K562 (cell line): ENCODE data around the gene DLX2. TPM values are rescaled to one million over a fixed set of nuclear protein-coding genes. Genes with fewer than 3 reads are reported as not detected.
A peak's percentile ranks its signal among the peaks of the same experiment; 100 is the strongest.

Experiments
- BCOR ChIP-seq: fragments of 450-650 bp; IDR thresholded peaks from 2 replicates; pipeline ENCODE4 v1.6.1; 2016
- CBFA2T3 ChIP-seq: fragments of 450-650 bp; IDR thresholded peaks from 2 replicates; pipeline ENCODE4 v1.6.1; 2017
- CBX5 ChIP-seq: IDR thresholded peaks from 2 replicates; pipeline ENCODE4 v1.6.1; 2014; ENCODE audit warnings: low read depth, borderline replicate concordance
- CCNT2 ChIP-seq: IDR thresholded peaks from 2 replicates; pipeline ENCODE4 v1.6.1; 2011; ENCODE audit warnings: borderline replicate concordance, low read depth, mild to moderate bottlenecking, moderate library complexity, mixed read lengths, low read length; ENCODE audit not compliant: insufficient read length; ENCODE audit errors: extremely low read depth
- DDX20 ChIP-seq: fragments of 450-650 bp; IDR thresholded peaks from 2 replicates; pipeline ENCODE4 v1.6.1; 2016; ENCODE audit warnings: missing genetic modification characterization, low read depth, mild to moderate bottlenecking, missing compliant biosample characterization, moderate library complexity
- DMBX1 ChIP-seq: fragments of 250-450 bp; sonication (Bioruptor Pico); IDR thresholded peaks from 2 replicates; pipeline ENCODE4 v1.8.0; 2022; ENCODE audit warnings: inconsistent platforms, mild to moderate bottlenecking, moderate library complexity, borderline replicate concordance
- JUND ChIP-seq, 2 experiments: IDR thresholded peaks; 2 replicates in 1 of 2; 3 replicates in 1 of 2; pipeline ENCODE4 v1.6.1; 2011; ENCODE audit warnings: borderline replicate concordance in 2 of 2, low read depth in 2 of 2, low read length in 2 of 2, improper control_type of control experiment in 1 of 2, missing biosample characterization in 1 of 2, missing genetic modification characterization in 1 of 2, missing genetic modification reagents in 1 of 2
- NFYB ChIP-seq: IDR thresholded peaks from 2 replicates; pipeline ENCODE4 v1.6.1; 2011; ENCODE audit warnings: mild to moderate bottlenecking, moderate library complexity; ENCODE audit not compliant: insufficient read length; ENCODE audit errors: extremely low read depth
- POLR2AphosphoS2 ChIP-seq: IDR thresholded peaks from 2 replicates; pipeline ENCODE4 v1.6.1; 2012; ENCODE audit warnings: low read length, improper control_type of control experiment
- SMAD2 ChIP-seq: fragments of 150-350 bp; IDR thresholded peaks from 2 replicates; pipeline ENCODE4 v1.6.1; 2014; ENCODE audit warnings: low read depth, mild to moderate bottlenecking, low read length
- SMARCC2 ChIP-seq: fragments of 450-650 bp; IDR thresholded peaks from 2 replicates; pipeline ENCODE4 v1.6.1; 2017; ENCODE audit warnings: antibody characterized with exemption, moderate library complexity, mild to moderate bottlenecking, low read depth
- SMARCE1 ChIP-seq: fragments of 450-650 bp; IDR thresholded peaks from 2 replicates; pipeline ENCODE4 v1.7.1; 2016; ENCODE audit warnings: mild to moderate bottlenecking
- SREBF2 ChIP-seq: sonication (generic); formaldehyde crosslinking; IDR thresholded peaks from 2 replicates; pipeline ENCODE4 v1.4.0; 2020; ENCODE audit warnings: mild to moderate bottlenecking, missing genetic modification reagents
- USF2 ChIP-seq: sonication (generic); formaldehyde crosslinking; IDR thresholded peaks from 2 replicates; pipeline ENCODE4 v1.5.0; 2020; ENCODE audit warnings: missing genetic modification reagents
- ZBTB5 ChIP-seq: fragments of 450-650 bp; IDR thresholded peaks from 2 replicates; pipeline ENCODE4 v1.6.1; 2017; ENCODE audit warnings: antibody characterized with exemption
- ZKSCAN8 ChIP-seq: fragments of 200-800 bp; sonication (Bioruptor generic); IDR thresholded peaks from 2 replicates; pipeline ENCODE4 v1.6.1; 2016; ENCODE audit warnings: missing genetic modification characterization, missing compliant biosample characterization
- ZNF592 ChIP-seq: fragments of 450-650 bp; IDR thresholded peaks from 2 replicates; pipeline ENCODE4 v1.6.1; 2017; ENCODE audit warnings: antibody characterized with exemption, mild to moderate bottlenecking
- ZNF75A ChIP-seq: fragments of 450-650 bp; formaldehyde crosslinking; IDR thresholded peaks from 2 replicates; pipeline ENCODE4 v1.4.0; 2020; ENCODE audit warnings: mild to moderate bottlenecking
- polyA plus RNA-seq, 8 experiments: library from polyadenylated mRNA; depleted of rRNA in 4 of 8; stranded (reverse) in 5 of 8; unstranded in 3 of 8; fragments of >200 nt; fragmentation: Nextera tagmentation in 2 of 8; fragmentation: Illumina TruSeq in 1 of 8; extraction: Ambion mirVana in 2 of 8; extraction: Trizol in 1 of 8; gene quantifications; 2 replicates each; pipeline versions ENCODE4 v1.2.1 to v1.2.3, GENCODE V29; 2011 to 2014; ENCODE audit warnings: inconsistent platforms in 1 of 8, missing spikeins in 1 of 8
- total RNA-seq, 7 experiments: library from RNA; depleted of rRNA in 6 of 7; stranded (reverse); fragments of >200 nt in 6 of 7; fragmentation: Illumina TruSeq in 2 of 7; extraction: Trizol in 2 of 7; gene quantifications; 2 replicates each; pipeline versions ENCODE4 v1.2.1 to v1.2.3, GENCODE V29; 2011 to 2021; ENCODE audit warnings: low replicate concordance in 1 of 7
- TF ChIP-seq, protein P1 (sequence below): fragments of 250-450 bp; sonication (Bioruptor Pico); IDR thresholded peaks from 2 replicates; pipeline ENCODE4 v1.9.0; 2021; ENCODE audit warnings: mild to moderate bottlenecking, inconsistent platforms

Gene DLX2
- total and polyA plus RNA-seq, 9 of the 15 experiments (the other 6 are each of a cell fraction or from before 2014, with no cell fraction given) = 0.14 to 4.3 (median 0.86) TPM

DNA sequence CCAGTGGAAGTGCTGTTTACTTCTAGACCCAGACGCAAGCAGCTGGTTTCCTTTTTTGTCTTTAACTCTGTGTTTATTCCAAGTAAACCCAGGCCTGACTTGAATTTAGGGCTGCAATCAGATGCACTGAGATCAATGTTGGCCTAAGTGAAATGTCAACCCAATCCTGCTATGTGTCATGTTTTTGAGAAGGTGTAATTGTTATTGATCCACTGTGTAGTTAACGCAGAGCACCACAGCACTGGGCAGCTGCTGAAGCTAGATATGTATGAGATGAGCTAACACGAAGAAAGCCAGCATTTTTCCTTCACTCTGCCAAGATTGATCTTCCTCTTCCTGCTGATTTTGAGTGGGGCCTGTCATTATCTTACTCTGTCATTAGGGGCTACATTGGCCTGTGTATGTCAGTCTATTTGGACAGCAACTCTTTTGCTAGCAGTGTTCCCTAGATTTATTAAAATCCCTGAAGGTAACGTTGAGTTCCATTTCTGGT, 36.3 kb downstream of the DLX2 start (continued):
- 0 out of 2 replicates have a peak, but pooled peaks have one; percentile 63 for TF ChIP-seq ZKSCAN8 (CRISPR knock-in tag)
- no peak for TF ChIP-seq BCOR
- TF ChIP-seq NFYB = no peak
- TF ChIP-seq ZNF75A (CRISPR knock-in tag) = no peak
- peak; percentile 33; the same call in 1 of the 2 replicates for TF ChIP-seq JUND (IDR thresholded peaks at IDR 0.05; ENCODE audit: borderline replicate concordance, low read depth, low read length)
- no peak for TF ChIP-seq JUND (tag; IDR thresholded peaks at IDR 0.05; ENCODE audit: borderline replicate concordance, low read depth, low read length)
- TF ChIP-seq CBFA2T3 = peak; percentile 81
- 0 out of 2 replicates have a peak, but pooled peaks have one; percentile 45 for TF ChIP-seq ZNF592
- TF ChIP-seq SMARCE1 = 0 out of 2 replicates have a peak, but pooled peaks have one; percentile 55
- TF ChIP-seq USF2 = no peak
- no peak for TF ChIP-seq DDX20 (tag)
- 0 out of 2 replicates have a peak, but pooled peaks have one; percentile 36 for TF ChIP-seq SMARCC2
- TF ChIP-seq SREBF2 (CRISPR knock-in tag) = no peak
- no peak for TF ChIP-seq POLR2AphosphoS2
- TF ChIP-seq, protein P1, sequence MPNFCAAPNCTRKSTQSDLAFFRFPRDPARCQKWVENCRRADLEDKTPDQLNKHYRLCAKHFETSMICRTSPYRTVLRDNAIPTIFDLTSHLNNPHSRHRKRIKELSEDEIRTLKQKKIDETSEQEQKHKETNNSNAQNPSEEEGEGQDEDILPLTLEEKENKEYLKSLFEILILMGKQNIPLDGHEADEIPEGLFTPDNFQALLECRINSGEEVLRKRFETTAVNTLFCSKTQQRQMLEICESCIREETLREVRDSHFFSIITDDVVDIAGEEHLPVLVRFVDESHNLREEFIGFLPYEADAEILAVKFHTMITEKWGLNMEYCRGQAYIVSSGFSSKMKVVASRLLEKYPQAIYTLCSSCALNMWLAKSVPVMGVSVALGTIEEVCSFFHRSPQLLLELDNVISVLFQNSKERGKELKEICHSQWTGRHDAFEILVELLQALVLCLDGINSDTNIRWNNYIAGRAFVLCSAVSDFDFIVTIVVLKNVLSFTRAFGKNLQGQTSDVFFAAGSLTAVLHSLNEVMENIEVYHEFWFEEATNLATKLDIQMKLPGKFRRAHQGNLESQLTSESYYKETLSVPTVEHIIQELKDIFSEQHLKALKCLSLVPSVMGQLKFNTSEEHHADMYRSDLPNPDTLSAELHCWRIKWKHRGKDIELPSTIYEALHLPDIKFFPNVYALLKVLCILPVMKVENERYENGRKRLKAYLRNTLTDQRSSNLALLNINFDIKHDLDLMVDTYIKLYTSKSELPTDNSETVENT = no peak
- no peak for TF ChIP-seq CBX5
- TF ChIP-seq CCNT2 = no peak
- no peak for TF ChIP-seq SMAD2
- peak; percentile 51; the same call in 1 of the 2 replicates for TF ChIP-seq DMBX1 (CRISPR knock-in tag)
- TF ChIP-seq ZBTB5 = no peak
